Measurements from ENCODE around the gene FRY.

The FRY gene

DNA sequence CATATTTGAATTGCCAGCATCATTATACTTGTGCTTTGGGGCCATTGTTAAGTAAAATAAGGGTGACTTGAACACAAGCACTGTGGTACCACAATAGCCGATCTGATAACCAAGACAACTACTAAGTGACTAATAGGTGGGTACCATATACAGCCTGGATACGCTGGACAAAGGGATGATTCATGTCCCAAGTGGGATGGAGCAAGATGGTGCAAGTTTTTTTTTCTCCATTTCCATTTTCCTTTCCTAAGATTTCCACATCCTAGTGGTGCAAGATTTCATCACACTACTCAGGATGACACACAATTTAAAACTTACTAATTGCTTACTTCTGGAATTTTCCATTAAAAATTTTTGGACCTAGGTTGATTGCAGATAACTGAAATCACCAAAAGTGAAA, 298.9 kb downstream of the FRY start:
- Histone ChIP-seq H3K27ac (no peak overlapping the region), H3K4me2 (ENCODE audit: low read length) (no peak overlapping the region), H3K4me3 (ENCODE audit: low read depth, low read length) (no peak overlapping the region), H3K9ac (no peak overlapping the region), H3K79me2 (no peaks in the 10 kb centered on the region), H3K27me3 (ENCODE audit: control insufficient read depth, insufficient read depth, low read length) (no peaks in the 10 kb centered on the region), H3K4me1 (no peaks in the 10 kb centered on the region), H2AFZ (no peak overlapping the region), H3K36me3 (ENCODE audit: control insufficient read depth, insufficient read depth, low read length) (no peaks in the 10 kb centered on the region), H3K9me3 (ENCODE audit: control insufficient read depth, low read length) (no peaks in the 10 kb centered on the region)
- TF ChIP-seq, protein P1, sequence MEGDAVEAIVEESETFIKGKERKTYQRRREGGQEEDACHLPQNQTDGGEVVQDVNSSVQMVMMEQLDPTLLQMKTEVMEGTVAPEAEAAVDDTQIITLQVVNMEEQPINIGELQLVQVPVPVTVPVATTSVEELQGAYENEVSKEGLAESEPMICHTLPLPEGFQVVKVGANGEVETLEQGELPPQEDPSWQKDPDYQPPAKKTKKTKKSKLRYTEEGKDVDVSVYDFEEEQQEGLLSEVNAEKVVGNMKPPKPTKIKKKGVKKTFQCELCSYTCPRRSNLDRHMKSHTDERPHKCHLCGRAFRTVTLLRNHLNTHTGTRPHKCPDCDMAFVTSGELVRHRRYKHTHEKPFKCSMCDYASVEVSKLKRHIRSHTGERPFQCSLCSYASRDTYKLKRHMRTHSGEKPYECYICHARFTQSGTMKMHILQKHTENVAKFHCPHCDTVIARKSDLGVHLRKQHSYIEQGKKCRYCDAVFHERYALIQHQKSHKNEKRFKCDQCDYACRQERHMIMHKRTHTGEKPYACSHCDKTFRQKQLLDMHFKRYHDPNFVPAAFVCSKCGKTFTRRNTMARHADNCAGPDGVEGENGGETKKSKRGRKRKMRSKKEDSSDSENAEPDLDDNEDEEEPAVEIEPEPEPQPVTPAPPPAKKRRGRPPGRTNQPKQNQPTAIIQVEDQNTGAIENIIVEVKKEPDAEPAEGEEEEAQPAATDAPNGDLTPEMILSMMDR (IDR thresholded peaks at IDR 0.05) = no peak

DNA sequence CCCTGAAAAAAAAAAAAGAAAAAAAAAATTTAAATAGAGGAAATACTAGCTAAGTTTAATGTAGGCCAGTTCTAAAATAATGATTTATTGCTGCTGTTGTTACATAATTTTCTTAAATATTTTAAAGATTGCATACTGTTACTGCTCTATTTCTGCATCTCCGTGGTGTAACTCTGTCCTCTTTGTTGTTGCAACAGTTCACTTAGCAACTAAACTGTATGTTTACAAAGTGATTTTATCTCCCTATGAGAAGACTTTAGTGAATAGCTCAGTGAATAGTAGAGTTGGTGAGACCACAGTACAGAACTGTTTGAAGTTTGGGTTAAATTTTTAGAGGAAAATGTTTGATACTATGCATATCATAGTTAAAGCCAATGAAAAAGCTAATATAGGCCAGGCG, 303.1 kb downstream of the FRY start:
- Histone ChIP-seq H3K9ac (no peak overlapping the region), H3K9me3 (ENCODE audit: control insufficient read depth, low read length) (no peaks in the 10 kb centered on the region), H3K4me3 (ENCODE audit: low read depth, low read length) (no peak overlapping the region), H3K79me2 (no peaks in the 10 kb centered on the region), H3K27me3 (ENCODE audit: control insufficient read depth, insufficient read depth, low read length) (no peaks in the 10 kb centered on the region), H3K27ac (no peak overlapping the region), H3K36me3 (ENCODE audit: control insufficient read depth, insufficient read depth, low read length) (no peaks in the 10 kb centered on the region), H3K4me2 (ENCODE audit: low read length) (no peak overlapping the region), H3K4me1 (no peaks in the 10 kb centered on the region), H2AFZ (no peak overlapping the region)
- TF ChIP-seq, protein P1 (IDR thresholded peaks at IDR 0.05) = no peak

DNA sequence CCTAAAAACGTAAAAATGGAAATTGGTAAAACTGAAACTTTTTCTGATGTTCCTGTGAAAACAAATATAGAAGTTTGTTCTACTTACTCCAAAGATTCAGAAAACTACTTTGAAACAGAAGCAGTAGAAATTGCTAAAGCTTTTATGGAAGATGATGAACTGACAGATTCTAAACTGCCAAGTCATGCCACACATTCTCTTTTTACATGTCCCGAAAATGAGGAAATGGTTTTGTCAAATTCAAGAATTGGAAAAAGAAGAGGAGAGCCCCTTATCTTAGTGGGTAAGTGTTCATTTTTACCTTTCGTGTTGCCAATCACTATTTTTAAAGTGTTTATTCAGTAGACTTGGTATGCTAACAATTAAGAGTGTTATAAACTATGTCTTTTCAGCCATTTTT, 309.3 kb downstream of the FRY start:
- no peak overlapping the region for H3K4me3 ChIP-seq (ENCODE audit: low read depth, low read length)
- H3K9me3 ChIP-seq (ENCODE audit: control insufficient read depth, low read length) = no peaks in the 10 kb centered on the region
- no peaks in the 10 kb centered on the region for H3K79me2 ChIP-seq
- no peaks in the 10 kb centered on the region for H3K36me3 ChIP-seq (ENCODE audit: control insufficient read depth, insufficient read depth, low read length)
- no peak overlapping the region for H3K9ac ChIP-seq
- no peaks in the 10 kb centered on the region for H3K27me3 ChIP-seq (ENCODE audit: control insufficient read depth, insufficient read depth, low read length)
- no peak overlapping the region for H3K4me2 ChIP-seq (ENCODE audit: low read length)
- no peaks in the 10 kb centered on the region for H3K4me1 ChIP-seq
- TF ChIP-seq, protein P1 (IDR thresholded peaks at IDR 0.05) = no peak
- H3K27ac ChIP-seq = no peak overlapping the region
- H2AFZ ChIP-seq = no peak overlapping the region

DNA sequence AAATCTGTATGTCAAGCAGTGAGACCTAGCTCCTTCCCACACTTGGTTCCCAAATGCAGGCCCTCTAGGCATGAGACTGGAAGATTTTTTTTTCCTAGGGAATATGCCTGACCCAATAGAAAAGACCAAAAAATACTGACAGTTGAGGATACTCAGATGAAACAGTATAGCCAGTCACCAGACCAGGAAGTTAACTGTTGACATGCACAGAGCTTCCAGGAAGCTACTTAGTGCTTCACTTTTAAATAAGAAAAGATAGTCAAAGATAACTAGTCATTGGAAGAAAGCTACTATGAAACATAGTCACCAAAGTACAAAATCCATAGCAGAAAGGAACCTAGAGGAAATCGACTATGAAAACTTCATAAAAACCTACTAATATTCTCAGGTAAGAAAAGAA, 316.1 kb downstream of the FRY start:
- Histone ChIP-seq H3K9me3 (ENCODE audit: control insufficient read depth, low read length) (no peaks in the 10 kb centered on the region), H3K4me3 (ENCODE audit: low read depth, low read length) (no peak overlapping the region), H3K36me3 (ENCODE audit: control insufficient read depth, insufficient read depth, low read length) (no peaks in the 10 kb centered on the region), H3K27ac (no peak overlapping the region), H3K4me2 (ENCODE audit: low read length) (no peak overlapping the region), H3K9ac (no peak overlapping the region), H3K4me1 (no peaks in the 10 kb centered on the region), H3K79me2 (no peaks in the 10 kb centered on the region), H3K27me3 (ENCODE audit: control insufficient read depth, insufficient read depth, low read length) (no peaks in the 10 kb centered on the region), H2AFZ (no peak overlapping the region)
- TF ChIP-seq, protein P1 (IDR thresholded peaks at IDR 0.05) = no peak

Measured in parathyroid adenoma (tissue), 2 donors.